Hematopoietic multipotent progenitor cell treated with erythropoietin and hydrocortisone succinate and interleukin-3 and kit ligand, for 6 days (in vitro differentiated cells): Measurements from ENCODE around the gene ALDH3B2.
"Not testable (repeated sequence)": the region's sequence is repeated elsewhere in the genome, so short reads cannot be mapped to it uniquely, and the experiment has no call there.

Source experiments
- DNase-seq: peaks from one replicate; pipeline ENCODE4 v3.0.0-alpha.2; 2015

The ALDH3B2 gene, protein sequence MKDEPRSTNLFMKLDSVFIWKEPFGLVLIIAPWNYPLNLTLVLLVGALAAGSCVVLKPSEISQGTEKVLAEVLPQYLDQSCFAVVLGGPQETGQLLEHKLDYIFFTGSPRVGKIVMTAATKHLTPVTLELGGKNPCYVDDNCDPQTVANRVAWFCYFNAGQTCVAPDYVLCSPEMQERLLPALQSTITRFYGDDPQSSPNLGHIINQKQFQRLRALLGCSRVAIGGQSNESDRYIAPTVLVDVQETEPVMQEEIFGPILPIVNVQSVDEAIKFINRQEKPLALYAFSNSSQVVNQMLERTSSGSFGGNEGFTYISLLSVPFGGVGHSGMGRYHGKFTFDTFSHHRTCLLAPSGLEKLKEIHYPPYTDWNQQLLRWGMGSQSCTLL

DNA sequence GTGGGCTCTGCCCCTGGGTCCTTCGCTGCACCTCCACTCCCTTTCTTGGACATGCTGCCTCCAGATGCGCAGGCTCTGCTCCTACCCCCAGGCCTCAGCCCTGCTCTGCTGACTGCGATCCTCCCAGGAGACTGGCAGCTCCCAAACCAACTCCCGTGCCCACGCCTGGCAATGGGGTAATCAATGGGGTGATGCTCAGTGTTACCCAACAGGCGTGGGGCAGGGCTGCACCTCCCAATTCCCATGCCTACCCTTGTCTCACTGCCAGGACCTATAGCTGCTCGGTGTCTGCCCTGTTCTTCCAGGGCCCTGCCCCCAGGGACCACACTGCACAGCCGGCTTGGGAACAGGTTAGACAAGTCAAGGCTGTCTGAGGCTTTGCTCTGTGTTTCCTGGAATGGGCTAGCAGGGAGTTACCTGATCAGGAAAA is at the start of gene ALDH3B2:
ALDH3B2 (minus strand) TSS at position 182 of the 430 bp plus-strand sequence. CDS start 7,688 bp downstream, outside the sequence.
- DNase-seq, result no peak

DNA sequence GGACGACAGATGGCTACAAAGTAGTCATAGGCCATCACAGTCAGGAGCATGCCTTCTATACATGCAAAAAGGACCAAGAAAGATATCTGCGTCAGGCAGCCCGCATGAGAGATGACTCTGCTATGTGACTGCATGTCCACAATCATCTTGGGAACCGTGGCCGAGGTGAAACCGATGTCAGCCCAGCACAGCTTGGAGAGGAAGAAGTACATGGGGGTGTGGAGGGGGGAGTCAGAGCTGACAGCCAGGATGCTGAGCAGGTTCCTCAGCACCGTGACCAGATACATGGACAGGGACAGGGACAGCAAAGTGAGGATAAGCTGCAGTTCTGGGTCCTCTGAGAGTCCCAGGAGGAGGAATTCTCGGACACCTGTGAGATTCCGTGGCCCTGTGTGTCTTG is 48.6 kb upstream of the ALDH3B2 start:
- DNase-seq, result not testable (repeated sequence)

DNA sequence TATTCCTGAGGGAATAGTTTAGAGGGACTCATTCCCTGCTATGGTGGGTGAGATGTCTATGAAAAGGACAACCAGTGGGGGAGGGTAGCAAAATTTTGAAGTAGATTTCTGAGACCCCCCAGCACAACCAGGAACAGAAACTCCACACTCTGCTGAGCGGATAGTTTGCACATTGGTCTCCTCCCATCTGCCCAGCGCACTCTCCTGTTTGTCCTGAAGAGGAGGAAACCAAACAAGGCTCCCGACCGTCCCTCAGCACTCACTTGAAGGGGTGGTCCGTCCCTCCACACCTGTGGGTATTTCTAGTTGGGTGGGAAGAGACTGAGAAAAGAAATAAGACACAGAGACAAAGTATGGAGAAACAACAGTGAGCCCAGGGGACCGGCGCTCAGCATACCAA is 41.8 kb upstream of the ALDH3B2 start:
- not testable (repeated sequence) for DNase-seq

DNA sequence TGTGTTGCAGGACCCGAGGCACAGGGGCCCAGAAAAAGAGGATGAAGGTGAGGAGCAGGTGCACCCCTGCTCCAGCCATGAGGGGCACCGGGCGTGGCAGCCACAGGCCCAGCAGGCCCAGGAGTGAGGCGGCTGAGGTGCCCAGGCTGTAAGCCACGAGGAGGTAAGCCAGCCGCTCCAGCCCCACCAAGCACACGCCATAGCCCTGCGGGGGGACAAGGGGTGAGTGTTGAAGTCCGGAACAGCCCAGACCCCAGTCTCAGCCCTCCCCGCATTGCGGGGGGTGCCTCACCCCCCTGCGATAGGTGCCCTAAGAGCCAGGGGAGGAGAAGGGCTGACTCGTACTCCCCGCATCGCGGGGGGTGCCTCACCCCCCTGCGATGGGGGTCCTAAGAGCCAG is 41.4 kb upstream of the ALDH3B2 start:
- not testable (repeated sequence) for DNase-seq

DNA sequence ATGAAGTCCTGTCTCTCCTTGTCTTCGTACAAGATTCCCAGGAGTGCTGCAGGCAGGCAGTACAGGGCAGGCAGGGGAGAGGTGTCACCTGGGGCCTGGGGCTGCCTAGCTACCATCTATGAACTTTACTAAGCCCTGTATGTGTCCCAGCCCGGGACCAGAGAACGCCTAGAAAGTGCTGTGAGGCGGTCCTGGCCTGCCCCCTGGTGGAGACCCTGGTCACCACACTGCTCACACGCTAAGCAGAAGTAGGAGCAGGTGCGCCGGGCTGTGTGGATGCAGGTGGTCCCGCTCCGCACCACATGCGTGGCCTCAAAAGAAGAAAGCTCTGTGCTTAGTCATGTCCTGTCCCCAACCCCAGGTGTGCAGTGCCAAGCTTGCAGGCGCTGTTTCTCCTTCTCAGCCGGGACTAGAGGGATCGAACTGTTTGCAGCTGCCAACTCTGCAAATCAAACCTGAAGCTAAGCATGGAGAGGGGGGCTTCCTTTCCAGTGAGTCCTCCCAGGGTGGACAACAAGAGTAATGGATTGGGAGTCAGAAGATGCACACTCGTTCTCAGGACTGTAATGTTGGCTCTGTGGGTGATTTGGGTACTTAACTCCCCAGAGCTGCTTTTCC is 39.6 kb upstream of the ALDH3B2 start:
- not testable (repeated sequence) for DNase-seq

DNA sequence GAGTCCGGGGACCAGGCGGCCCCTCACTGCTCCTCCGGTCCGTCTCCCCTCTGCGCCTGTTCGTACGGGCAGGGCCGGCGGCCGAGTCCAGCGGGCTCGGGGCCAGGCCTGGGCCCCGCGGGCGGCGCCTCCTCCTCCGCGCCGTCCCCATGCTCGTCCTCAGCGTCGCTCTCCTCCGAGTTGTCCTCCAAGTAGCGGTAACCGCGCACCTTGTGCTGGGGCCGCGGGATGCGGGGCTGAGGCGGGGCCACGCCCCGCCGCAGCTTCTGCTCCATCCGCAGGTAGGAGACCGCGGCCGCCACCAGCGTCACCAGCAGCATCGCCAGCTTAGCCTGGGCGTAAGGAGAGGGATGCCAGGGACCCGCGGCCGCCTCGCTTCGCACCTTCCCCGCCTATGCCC is 37.3 kb upstream of the ALDH3B2 start:
- DNase-seq, result not testable (repeated sequence)

DNA sequence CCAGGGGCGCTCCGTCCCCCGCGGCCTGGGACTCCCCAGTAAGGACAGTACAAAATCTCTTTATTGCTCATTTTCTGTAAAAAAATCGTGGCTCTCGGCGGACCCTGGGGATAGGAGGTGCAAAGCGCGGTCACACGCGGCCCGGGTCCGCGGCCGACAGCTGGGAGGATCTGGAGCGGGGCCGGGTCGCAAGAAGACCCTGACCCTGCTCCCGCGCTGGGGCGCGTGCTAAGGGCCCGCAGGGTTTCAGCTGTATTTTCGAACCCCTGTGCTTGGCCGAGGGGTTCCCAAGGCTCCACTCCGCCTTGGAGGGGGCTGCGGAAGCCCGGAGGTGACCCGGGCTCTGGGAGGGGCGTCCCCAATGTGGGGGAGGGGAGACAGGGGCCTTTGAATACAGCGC is 36.8 kb upstream of the ALDH3B2 start:
- DNase-seq, result not testable (repeated sequence)

DNA sequence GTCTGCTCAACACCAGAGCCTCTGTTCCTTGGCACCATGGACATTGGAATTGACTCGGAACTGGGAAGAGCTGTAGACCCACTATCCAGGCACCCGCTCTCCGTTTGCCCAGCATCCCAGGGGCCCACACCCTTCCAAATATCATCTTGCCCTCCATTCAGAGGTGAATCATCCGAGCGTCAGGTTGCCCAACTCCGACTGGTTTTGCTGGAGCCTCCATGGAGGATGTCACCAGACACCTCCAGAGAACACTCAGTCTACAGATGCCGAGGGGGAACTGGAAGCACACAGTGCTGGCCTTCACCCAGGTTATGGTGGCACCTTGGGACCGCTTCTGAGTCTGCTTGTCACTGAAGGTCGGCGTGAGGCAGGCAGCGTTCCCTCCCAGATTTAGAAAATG is 35.4 kb upstream of the ALDH3B2 start:
- not testable (repeated sequence) for DNase-seq

DNA sequence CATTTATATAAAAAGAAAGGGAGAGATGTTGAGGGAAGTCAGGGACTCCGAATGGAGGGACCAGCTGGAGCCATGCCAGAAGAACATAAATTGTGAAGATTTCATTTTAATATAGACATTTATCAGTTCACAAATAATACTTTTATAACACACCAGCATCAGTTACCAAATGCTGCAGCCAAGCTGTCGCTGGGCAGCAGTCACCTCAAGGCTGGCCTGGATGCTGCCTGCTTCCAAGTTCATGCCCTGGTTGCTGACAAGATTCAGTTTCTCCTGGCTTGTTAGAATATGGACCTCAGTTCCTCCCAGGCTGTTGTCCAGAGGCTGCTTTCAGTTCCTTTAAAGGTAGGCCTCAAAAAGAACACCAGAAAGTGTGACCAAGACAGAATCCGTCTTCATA is 30.8 kb upstream of the ALDH3B2 start:
- no peak for DNase-seq

DNA sequence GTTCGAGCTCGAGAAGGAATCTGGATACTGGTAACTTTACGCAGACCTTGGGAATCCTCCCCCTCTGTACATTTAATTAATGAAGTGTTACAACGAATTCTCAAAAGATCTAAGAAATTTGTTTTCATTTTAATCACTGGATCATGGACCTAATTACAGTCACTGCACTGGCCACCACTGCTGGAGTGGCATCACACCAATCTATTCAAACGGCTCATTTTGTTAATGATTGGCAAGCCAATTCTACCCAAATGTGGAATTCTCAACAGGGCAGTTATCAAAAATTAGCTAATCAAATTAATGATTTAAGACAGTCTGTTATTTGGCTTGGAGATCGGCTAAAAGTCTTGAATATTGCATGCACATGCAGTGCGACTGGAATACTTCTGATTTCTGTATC is 30.1 kb upstream of the ALDH3B2 start:
- DNase-seq, result no peak

DNA sequence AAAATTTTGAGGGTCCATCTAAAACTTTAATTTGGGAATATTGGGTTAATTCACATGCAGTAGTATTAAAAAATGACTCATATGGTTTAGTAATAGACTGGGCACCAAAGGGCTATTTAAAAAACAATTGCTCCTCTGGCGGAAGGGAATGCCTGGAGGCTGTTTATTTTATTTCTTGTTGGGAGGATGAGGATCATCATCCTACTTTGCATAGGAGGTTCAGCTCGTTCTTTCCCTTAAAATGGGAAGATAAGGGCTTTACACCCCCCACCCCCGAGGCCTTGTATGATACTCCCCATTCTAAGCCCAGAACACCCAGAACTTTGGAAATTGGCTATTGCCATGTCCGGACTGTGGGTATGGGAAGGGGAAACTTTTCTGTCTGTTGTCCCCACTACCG is 29.3 kb upstream of the ALDH3B2 start:
- not testable (repeated sequence) for DNase-seq

DNA sequence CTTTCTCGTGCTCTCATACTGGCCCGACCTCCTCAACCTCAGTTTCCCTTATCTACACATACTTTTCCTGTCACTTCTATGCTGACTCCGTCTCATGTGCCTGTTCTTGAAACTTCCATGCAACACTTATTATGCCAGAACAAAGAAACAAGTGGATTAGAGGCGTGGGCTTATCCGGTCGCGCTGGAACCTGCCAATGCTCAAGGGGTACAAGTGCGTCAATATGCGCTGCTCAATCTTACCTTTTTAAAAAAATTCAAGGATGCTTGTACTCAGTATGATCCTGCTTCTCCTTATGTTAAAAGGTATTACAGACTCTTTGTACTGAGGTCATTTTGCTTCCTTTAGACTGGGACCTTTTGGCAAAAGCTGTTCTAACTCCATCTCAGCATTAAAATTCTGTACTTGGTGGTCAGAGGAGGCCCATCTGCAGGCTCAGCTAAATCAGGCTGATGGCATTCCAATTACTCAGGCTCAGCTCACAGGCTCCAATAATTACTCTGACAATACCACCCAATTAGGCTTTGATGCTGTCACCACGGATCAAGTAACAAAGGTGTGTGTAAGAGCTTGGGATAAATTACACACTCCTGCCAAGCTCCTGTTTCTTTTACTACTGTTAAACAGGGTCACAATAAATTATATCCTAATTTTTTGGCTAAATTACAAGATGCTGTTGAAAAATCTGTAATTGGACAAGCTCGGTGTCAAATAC is 26.3 kb upstream of the ALDH3B2 start:
- no peak for DNase-seq

DNA sequence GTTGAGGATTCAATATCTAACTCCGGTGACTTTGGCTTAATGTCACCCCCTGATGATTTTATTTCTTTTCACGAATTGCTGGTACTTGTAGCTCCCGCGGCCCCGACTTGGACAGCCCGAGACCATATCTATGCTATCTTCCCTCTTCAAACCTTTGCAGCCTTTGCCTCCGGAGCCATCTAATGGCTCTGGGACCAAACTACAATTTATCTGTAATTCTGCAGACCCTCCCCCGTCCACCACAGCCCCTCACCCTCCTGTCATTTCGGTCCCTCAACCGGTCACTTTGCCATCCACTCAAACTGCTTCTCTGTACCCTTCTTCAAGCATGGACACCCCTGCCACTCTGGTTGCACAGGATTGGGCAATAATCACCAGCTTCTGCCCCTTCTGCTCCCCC is 25.7 kb upstream of the ALDH3B2 start:
- DNase-seq, result no peak

DNA sequence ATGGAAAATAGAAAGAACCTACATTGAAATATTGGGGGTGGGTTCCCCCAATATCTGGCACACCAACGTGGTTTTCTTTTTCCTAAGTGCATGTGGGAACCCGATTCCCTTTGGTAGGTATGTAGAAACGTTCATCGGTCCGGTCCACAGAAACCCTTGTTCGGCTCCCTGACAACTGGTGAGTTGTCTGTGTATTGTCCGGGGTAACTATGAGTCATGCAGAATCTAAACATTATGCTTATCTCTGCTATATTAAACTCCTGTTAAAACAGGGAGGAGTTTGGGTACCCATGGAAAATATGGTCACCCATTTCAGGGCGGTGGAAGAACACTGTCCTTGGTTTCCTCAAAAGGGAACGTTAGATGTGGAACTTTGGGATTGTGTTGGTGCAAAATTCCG is 25.1 kb upstream of the ALDH3B2 start:
- no peak for DNase-seq

DNA sequence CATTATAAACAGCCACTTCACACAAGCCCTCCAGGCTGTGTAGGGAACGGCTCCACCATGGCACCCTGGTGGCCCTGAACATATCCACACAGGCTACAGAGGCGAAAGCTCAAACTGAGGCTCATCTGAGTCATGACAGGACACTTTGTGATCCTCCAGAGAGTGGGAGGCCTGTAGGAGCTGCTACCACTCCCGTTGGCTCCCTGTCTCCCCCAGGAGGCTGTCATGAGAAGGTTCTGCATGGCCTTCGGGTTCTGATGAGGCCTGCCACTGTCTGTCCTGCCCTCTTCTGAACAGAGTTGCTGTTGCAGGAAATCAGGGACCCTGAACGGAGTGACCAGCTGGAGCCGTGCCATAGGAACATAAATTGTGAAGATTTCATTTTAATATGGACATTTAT is 23.8 kb upstream of the ALDH3B2 start:
- DNase-seq, result peak; percentile 55

DNA sequence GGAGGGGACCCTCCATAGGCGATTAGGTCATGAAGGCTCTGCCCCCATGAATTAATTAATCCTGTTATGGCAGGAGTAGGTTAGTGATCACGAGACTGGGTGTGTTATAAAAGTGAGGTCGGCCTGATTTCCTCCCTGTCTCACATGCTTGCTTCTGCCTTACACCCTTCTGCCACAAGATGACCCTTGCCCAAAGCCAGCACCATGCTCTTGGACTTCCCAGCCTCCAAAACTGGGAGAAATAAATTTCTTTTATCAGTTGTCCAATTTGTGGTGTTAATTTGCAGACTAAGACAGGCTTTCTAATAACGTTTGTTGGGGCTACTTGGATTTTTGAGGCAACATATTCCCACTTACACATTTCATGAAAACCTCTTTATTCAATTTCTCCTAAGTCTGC is 23.4 kb upstream of the ALDH3B2 start:
- DNase-seq, result no peak

DNA sequence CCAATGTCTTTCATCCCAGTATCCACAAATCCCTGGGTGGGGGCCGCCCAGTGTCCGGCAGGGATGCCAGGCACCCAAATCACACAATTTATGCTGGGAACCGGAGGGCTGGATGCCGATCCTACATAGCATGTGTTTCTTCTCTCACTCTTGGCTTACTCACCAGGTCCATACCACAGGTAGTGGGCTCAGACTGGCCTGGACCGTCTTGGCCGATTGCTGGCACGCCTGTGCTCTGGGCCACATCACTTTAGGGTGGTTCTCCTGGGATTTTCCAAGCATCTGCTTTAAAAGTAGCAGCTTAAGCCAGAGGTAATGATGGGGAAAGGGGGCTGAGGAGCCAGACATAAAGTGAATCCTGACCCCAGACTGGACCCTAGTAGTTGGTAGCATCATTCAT is 22.6 kb upstream of the ALDH3B2 start:
- DNase-seq, result no peak

DNA sequence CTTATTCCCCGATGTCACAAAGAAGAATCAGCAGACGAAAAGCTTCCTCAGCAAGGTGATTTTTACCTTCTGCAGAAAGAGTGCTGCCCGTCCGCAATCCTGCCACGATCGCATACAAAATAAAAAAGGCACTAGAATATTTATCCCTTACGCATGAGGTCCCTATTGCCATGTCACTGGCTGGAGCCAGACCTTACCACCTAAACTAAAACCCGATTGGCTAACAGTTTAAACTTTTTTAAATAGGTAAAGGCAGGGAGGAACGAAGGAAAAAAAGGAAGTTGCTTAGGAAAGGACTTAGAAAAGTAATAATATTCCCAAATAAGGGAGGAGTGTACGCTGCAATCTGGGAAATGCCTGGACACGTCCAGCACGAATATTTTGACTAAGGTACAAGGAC is 21.2 kb upstream of the ALDH3B2 start:
- DNase-seq, result no peak

DNA sequence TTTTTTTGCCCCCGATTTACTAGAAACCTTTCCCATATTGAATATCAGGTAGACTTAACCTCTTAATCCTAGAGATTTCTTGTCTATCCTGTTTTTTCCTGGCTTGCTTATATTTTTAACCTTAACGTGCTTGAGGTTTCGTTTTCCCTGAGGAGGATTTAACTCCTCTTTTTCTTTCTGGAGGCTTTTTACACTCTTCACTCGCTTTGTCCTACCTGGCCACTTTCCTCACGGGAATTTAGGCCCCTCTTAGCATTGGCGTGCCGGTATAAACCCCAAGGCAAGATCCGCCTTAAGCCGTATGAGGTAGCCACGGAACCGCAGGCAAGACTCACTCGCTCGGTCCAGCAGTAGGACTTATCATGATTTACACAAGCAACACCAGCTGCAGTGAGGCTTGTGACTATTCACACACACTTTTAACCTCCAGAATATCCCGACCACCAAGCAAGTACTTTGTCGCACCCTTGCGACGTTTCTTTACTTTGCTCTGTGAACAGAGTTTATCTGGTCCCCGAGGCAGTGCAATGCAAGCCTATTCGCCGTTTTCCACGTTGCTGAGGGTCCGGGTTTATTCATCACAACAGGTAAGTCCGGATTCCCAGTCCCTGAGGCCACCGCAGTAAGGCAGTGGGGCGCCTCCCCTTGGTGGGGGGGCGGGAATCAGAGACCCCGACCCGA is 20.6 kb upstream of the ALDH3B2 start:
- no peak for DNase-seq

DNA sequence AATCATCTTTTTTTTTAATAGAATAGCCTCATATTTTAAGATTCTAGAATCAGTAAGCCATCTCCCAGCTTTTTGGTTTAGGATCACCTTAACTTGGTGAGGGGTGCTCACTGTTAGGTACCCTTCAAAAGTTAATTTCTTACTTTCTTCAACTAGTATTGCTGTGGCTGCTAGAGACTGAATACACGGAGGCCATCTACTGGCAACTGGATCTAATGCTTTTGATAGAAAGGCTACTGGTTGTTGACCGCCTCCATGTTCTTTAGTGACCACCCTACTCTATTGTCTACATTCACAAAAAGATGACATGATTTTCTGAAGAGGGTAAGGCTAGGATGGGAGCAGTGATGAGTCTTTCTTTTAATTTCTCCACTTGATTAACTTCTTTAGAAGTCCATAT is 16.7 kb upstream of the ALDH3B2 start:
- DNase-seq, result peak; percentile 19

DNA sequence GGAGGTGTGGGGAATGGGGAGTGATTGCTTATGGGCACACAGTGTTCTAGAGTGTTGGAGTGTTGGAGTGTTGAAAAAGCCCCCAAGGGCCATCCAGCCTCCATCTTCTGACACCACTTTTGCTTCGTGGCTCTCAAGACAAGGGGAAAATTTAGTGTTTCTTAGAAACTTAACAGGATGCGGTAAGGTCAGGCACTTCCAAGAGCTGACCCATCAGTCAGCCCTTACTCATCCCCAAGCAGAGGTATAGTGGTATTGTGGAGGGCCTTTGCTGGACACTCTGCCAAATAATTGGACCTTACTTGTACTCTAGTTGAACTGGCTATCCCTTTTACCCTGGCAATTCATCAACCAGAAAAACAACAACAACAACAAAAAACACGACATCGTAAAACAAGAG is 14.8 kb upstream of the ALDH3B2 start:
- DNase-seq, result no peak

DNA sequence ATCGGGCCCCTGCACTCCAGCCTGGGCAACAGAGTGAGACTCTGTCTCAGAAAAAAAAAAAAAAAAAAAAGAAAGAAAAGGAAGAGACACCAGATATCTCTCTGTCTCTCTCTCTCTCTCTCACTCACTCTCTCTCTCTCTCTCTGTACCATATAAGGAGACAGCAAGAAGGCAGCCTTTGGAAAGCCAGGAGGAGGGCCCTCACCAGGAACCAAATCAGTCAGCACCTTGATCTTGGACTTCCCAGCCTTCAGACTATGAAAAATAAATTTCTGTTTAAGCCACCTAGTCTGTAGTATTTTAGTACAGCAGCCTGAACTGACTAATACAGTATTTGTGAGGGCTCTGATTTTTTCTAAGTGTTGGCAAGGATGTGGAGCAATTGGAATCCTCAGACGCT is 13.6 kb upstream of the ALDH3B2 start:
- DNase-seq, result no peak

DNA sequence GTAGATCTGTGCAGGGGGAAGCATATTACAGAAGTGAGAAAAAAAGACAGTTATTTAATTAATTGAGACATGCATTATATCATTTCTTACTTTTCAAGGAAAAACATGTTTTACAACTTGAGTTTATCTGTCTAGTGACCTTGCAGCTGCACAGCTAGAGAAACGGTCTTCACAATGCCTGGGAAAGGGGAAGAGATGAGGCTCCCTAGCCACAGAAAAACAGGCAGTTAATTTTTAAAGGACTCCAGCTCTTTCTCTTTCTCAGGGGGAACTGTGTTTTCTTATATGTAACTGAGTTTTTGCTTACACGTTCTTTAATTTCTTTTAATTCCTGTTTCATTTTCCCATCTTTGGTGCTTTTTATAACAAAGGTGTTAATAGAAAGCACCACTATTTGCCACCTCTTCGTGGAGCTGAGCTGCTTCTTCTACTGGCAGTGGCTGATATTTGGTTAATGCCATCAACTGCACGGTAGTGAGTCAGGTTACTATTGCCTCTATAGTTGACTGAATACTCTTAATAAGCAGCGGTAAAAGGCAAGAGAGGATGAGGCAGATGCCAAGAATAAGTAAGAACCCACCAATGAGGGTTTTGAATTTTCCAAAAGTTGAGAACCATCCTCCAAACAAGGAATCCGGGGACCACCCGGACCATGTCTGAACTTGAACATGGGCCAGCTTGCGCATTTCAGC is 11.4 kb upstream of the ALDH3B2 start:
- peak; percentile 20 for DNase-seq
